NT2/D1 (cell line): ENCODE data around the gene GRID2.

Source experiments
- DNase-seq: peaks from one replicate; pipeline ENCODE4 v3.0.0-alpha.2; 2011; ENCODE audit warnings: low read depth, low spot score
- H3K27me3 ChIP-seq: 2 replicates; pipeline ENCODE4 v1.6.0; 2011; ENCODE audit warnings: mild to moderate bottlenecking; ENCODE audit not compliant: insufficient read length, insufficient read depth
- H3K36me3 ChIP-seq: 2 replicates; pipeline ENCODE4 v1.6.1; 2011; ENCODE audit warnings: mild to moderate bottlenecking, low read length, mixed read lengths; ENCODE audit not compliant: insufficient read depth, insufficient read length
- H3K4me1 ChIP-seq: 2 replicates; pipeline ENCODE4 v1.5.1; 2011; ENCODE audit not compliant: insufficient read depth, insufficient read length
- H3K4me3 ChIP-seq: 2 replicates; pipeline ENCODE4 v1.5.1; 2011; ENCODE audit warnings: low read depth; ENCODE audit not compliant: insufficient read length
- H3K9ac ChIP-seq: 2 replicates; pipeline ENCODE4 v1.6.0; 2011; ENCODE audit warnings: low read depth; ENCODE audit not compliant: insufficient read length
- H3K9me3 ChIP-seq: 2 replicates; pipeline ENCODE4 v1.5.1; 2011; ENCODE audit warnings: mild to moderate bottlenecking, low read length; ENCODE audit not compliant: insufficient read depth
- SUZ12 ChIP-seq: IDR thresholded peaks from 2 replicates; pipeline ENCODE4 v1.6.1; 2011; ENCODE audit not compliant: insufficient read length, insufficient read depth; ENCODE audit errors: extremely low read depth
- YY1 ChIP-seq: IDR thresholded peaks from 2 replicates; pipeline ENCODE4 v1.6.1; 2011; ENCODE audit not compliant: insufficient read length, insufficient read depth
- ZNF274 ChIP-seq: IDR thresholded peaks from 2 replicates; pipeline ENCODE4 v1.6.1; 2011; ENCODE audit warnings: mild to moderate bottlenecking, low read depth, low read length

Gene GRID2

GRCh38 chr4:93764639-93765246 lies 1461.0 kb downstream of the GRID2 start:
- no peaks in the 10 kb centered on the region for H3K36me3 ChIP-seq
- TF ChIP-seq YY1 = no peak
- no peak for TF ChIP-seq SUZ12
- no peak for TF ChIP-seq ZNF274
- no peaks in the 10 kb centered on the region for H3K9me3 ChIP-seq
- H3K4me3 ChIP-seq = no peak overlapping the region
- H3K27me3 ChIP-seq = no peaks in the 10 kb centered on the region
- H3K4me1 ChIP-seq = no peaks in the 10 kb centered on the region
- DNase-seq = no peak
- no peak overlapping the region for H3K9ac ChIP-seq

GRCh38 chr4:93767917-93768316 lies 1464.2 kb downstream of the GRID2 start:
- TF ChIP-seq ZNF274 (no peak), YY1 (no peak), SUZ12 (no peak)
- Histone ChIP-seq H3K36me3 (no peaks in the 10 kb centered on the region), H3K9me3 (no peaks in the 10 kb centered on the region)

GRCh38 chr4:93770201-93770600 lies 1466.4 kb downstream of the GRID2 start:
- Histone ChIP-seq H3K4me3 (no peak overlapping the region), H3K27me3 (no peaks in the 10 kb centered on the region), H3K9me3 (no peaks in the 10 kb centered on the region), H3K36me3 (no peaks in the 10 kb centered on the region), H3K9ac (no peak overlapping the region), H3K4me1 (no peaks in the 10 kb centered on the region)
- TF ChIP-seq SUZ12 (no peak), ZNF274 (no peak), YY1 (no peak)
- no peak for DNase-seq

More at GRCh38 chr4:93767917-93768316, 1464.2 kb downstream of the GRID2 start:
- no peaks in the 10 kb centered on the region for H3K27me3 ChIP-seq
- no peak overlapping the region for H3K9ac ChIP-seq
- no peaks in the 10 kb centered on the region for H3K4me1 ChIP-seq
- no peak for DNase-seq
- no peak overlapping the region for H3K4me3 ChIP-seq

DNA sequence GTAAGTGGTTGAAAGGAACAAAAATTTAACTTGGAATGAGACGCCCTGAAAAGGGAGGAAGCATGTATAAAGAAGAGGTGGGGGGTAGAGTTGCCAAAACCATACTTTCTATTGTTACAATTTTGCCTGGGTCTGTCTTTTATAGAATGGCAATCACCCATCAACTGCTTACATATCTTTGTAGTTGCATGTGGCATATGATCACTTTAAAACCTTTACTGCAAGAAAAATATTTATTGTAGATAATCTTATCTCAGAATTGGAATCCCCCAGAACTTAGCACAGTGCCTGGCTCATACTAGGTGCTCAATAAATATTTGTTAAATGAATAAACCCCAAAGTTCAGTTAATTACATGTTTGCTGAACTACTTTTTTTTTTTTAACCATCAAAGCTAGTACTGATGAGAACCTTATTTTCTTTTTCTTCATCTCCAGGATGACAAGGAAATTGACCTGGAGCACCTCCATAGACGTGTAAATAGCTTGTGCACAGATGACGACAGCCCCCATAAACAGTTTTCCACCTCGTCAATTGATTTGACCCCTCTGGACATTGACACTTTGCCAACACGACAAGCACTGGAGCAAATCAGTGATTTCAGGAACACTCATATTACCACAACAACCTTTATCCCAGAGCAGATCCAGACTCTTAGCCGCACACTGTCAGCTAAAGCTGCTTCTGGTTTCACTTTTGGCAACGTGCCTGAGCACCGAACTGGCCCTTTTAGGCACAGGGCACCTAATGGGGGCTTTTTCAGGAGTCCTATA lies 1468.1 kb downstream of the GRID2 start:
- no peaks in the 10 kb centered on the region for H3K9me3 ChIP-seq
- no peaks in the 10 kb centered on the region for H3K4me1 ChIP-seq
- DNase-seq = no peak
- no peak for TF ChIP-seq ZNF274
- TF ChIP-seq SUZ12 = no peak
- H3K4me3 ChIP-seq = no peak overlapping the region
- H3K27me3 ChIP-seq = no peaks in the 10 kb centered on the region
- H3K9ac ChIP-seq = no peak overlapping the region
- H3K36me3 ChIP-seq = no peaks in the 10 kb centered on the region

DNA sequence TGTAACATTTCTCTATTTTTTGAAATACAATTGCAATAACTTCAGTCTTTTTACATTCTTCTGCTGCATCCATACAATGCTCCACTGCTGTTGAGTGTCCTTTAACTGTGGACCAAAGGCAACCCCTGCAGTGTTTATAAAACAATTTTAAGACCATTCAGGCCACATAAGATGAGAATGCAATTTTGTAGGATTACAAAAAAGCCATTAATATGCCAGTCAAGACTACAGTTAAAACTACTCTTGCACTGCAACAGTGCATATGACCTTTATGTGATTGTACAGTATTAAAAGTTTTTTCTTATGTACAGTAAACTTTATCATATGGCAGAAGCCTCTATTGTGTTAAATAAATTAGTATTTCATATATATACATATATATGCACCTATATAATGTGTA lies 1469.1 kb downstream of the GRID2 start:
- Histone ChIP-seq H3K4me1 (no peaks in the 10 kb centered on the region), H3K27me3 (no peaks in the 10 kb centered on the region), H3K4me3 (no peak overlapping the region), H3K9me3 (no peaks in the 10 kb centered on the region), H3K36me3 (no peaks in the 10 kb centered on the region), H3K9ac (no peak overlapping the region)
- no peak for DNase-seq
- TF ChIP-seq YY1 = no peak
- TF ChIP-seq ZNF274 = no peak

DNA sequence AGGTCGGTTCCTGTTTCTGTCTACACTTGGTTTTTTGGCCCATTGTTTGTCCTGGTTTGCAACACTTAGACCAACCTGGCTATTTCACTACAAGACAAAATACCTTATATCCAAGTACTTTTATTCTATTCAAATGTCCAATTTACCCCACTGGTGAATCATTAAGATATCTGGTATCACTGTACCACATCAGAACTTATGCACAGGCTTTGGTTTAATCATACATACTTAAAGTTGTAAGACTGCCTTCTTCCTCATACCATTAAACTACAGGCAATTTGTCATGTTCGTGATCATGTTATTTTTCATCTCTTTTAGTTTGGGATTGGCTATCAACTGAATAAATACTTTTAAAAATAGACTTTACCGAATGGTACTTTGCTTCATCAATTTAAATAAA lies 1471.8 kb downstream of the GRID2 start:
- no peak for DNase-seq
- H3K9ac ChIP-seq = no peak overlapping the region
- no peak overlapping the region for H3K4me3 ChIP-seq
- H3K36me3 ChIP-seq = no peaks in the 10 kb centered on the region
- no peak for TF ChIP-seq YY1
- TF ChIP-seq ZNF274 = no peak
- no peak for TF ChIP-seq SUZ12
- H3K27me3 ChIP-seq = no peaks in the 10 kb centered on the region
- no peaks in the 10 kb centered on the region for H3K9me3 ChIP-seq
- H3K4me1 ChIP-seq = no peaks in the 10 kb centered on the region

DNA sequence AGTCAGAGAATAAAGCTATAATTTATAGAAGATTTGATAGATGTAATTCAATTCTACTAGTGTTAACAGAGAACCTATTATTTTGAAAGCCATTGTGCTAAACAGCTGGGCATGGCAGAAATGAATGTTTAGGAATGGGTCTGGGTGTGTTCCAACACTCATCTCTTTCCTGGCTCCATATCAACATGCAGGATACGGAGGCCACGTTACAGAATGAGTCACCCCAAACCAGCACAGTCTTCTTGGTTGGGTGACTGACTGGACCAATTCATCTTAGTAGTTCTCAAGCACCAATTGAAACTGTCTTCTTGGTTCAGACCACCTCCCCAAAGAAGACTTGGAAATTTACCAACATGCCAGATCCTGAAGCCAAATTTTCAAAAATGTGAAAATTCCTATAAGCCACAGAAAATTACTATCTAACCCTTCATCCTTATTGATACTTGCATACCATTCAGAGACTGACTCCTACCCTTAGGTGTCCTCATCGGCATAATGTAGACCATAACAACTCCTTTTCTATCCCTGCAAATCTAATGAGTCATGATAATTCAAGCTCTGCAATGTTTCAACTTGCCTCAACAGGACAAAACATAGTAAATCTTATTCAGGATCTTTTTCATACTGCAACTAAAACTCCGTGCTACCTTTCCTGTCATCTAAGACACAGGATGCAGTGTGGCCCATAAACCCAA lies 1472.8 kb downstream of the GRID2 start:
- no peaks in the 10 kb centered on the region for H3K36me3 ChIP-seq
- no peaks in the 10 kb centered on the region for H3K9me3 ChIP-seq
- H3K4me1 ChIP-seq = no peaks in the 10 kb centered on the region
- H3K4me3 ChIP-seq = no peak overlapping the region
- no peak for DNase-seq
- H3K27me3 ChIP-seq = no peaks in the 10 kb centered on the region
- TF ChIP-seq ZNF274 (no peak), YY1 (no peak), SUZ12 (no peak)
- H3K9ac ChIP-seq = no peak overlapping the region
